Cardiac muscle cell (in vitro differentiated cells and primary cell): Measurements from ENCODE around the gene SYT1. TPM values are rescaled to one million over a fixed set of nuclear protein-coding genes. Genes with fewer than 3 reads are reported as not detected.

Experiments used
- DNase-seq, 2 donors: peaks; one replicate each; pipeline versions ENCODE4 v3.0.0 to v3.0.0-alpha.2; 2010 to 2017; ENCODE audit warnings: low read depth in 1 of 2, low spot score in 1 of 2
- H3K27ac ChIP-seq: fragments of 200-600 bp; sonication (generic); 2 replicates; pipeline ENCODE4 v1.5.1; 2016
- H3K27me3 ChIP-seq: fragments of 200-600 bp; sonication (generic); 2 replicates; pipeline ENCODE4 v1.6.0; 2016; ENCODE audit warnings: control low read depth
- H3K36me3 ChIP-seq: fragments of 200-600 bp; sonication (generic); 2 replicates; pipeline ENCODE4 v1.5.1; 2016; ENCODE audit warnings: control low read depth
- H3K4me1 ChIP-seq: fragments of 200-600 bp; sonication (generic); 2 replicates; pipeline ENCODE4 v1.8.1; 2017; ENCODE audit warnings: low read depth, mild to moderate bottlenecking, mixed run types
- H3K4me3 ChIP-seq: fragments of 200-600 bp; sonication (generic); 2 replicates; pipeline ENCODE4 v1.5.1; 2016; ENCODE audit warnings: mild to moderate bottlenecking
- H3K9me3 ChIP-seq: fragments of 200-600 bp; sonication (generic); 2 replicates; pipeline ENCODE4 v1.5.1; 2017; ENCODE audit warnings: low read depth, mild to moderate bottlenecking, control low read depth
- polyA plus RNA-seq: library from polyadenylated mRNA; unstranded; fragments of >200 nt; fragmentation: Nextera tagmentation; extraction: Ambion mirVana; gene quantifications from 2 replicates; pipeline ENCODE4 v1.2.1, GENCODE V29; 2016
- total RNA-seq: library from RNA; depleted of rRNA; stranded (reverse); fragments of >200 nt; gene quantifications from 2 replicates; pipeline ENCODE4 v1.2.3, GENCODE V29; 2016
- TF ChIP-seq, protein P1 (sequence below): IDR thresholded peaks from 2 replicates; pipeline ENCODE4 v1.5.1; 2012; ENCODE audit warnings: low read depth, mild to moderate bottlenecking, low read length

Gene SYT1
- total and polyA plus RNA-seq, 2 experiments from 2014 or later = 0.50 to 0.66 TPM

DNA sequence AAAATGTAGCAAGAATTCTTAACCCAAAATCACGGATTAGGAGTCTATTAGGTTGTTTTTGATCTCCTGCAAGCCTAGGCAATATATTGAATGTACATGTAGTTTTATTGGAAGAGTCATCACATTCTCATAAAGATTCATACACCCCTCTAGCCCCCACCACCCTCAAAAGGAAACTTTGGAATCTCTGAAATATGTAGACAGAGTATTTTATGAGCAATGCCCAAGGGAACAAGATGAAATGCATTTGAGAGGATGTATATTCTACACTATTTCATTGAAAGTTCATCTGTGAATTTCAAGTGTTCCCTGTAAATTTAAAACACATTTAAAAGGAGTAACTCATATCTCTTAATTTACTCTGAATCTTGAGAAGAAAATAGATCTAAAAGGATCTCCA lies 103.7 kb downstream of the SYT1 start:
- Histone ChIP-seq H3K27ac (no peak overlapping the region), H3K4me3 (no peak overlapping the region), H3K4me1 (no peaks in the 10 kb centered on the region), H3K27me3 (no peaks in the 10 kb centered on the region), H3K9me3 (no peaks in the 10 kb centered on the region), H3K36me3 (no peaks in the 10 kb centered on the region)
- DNase-seq = no peak
- TF ChIP-seq, protein P1, sequence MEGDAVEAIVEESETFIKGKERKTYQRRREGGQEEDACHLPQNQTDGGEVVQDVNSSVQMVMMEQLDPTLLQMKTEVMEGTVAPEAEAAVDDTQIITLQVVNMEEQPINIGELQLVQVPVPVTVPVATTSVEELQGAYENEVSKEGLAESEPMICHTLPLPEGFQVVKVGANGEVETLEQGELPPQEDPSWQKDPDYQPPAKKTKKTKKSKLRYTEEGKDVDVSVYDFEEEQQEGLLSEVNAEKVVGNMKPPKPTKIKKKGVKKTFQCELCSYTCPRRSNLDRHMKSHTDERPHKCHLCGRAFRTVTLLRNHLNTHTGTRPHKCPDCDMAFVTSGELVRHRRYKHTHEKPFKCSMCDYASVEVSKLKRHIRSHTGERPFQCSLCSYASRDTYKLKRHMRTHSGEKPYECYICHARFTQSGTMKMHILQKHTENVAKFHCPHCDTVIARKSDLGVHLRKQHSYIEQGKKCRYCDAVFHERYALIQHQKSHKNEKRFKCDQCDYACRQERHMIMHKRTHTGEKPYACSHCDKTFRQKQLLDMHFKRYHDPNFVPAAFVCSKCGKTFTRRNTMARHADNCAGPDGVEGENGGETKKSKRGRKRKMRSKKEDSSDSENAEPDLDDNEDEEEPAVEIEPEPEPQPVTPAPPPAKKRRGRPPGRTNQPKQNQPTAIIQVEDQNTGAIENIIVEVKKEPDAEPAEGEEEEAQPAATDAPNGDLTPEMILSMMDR = no peak

DNA sequence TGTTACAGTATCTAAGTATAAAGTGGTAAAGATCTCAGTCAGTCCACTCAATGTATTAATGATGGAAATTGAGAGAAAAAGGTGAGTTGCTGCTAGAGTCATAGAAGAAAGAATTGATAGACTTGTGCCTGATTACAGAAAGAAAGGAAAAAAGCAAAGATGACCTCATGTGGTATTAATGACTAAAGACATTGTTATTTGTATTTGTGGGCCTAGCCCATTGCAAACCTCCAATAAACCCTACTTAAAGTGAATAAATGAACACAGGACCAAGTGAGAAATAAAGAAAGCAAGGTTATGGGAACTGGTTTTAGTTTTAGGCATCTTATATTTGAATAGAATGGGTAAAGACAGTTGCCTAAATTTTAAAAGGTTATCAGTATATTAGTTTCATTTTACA lies 105.5 kb downstream of the SYT1 start:
- TF ChIP-seq, protein P1 = no peak
- H3K36me3 ChIP-seq = no peaks in the 10 kb centered on the region
- DNase-seq = no peak

DNA sequence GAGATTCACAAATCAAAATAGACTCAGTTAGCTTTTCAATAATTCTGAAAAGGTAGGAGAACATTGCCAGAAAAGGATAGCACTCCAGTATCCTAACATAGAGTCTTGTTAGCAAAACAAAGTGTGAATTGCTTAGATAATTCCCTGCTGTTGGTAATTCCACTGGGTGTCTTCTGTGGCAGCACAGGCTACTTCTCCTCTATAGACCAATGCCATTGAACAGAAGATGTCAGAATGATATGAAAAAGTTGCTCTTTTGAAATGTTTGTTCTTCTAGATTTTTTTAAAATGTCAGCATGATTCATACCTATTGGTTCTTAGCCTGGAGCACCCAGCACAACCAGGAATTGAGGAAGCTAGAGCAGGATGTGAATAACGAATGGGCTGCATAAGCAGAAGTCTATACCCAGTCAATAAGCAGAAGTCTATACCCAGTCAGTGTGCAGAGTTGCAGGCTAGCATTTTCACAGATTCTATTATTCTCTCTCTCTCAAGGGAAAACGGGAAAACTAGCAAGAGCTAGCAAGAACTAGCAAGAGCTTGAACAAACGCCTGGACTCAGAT lies 112.8 kb downstream of the SYT1 start:
- TF ChIP-seq, protein P1 = no peak
- no peaks in the 10 kb centered on the region for H3K36me3 ChIP-seq
- no peaks in the 10 kb centered on the region for H3K9me3 ChIP-seq
- no peaks in the 10 kb centered on the region for H3K4me1 ChIP-seq
- no peak for DNase-seq
- no peak overlapping the region for H3K27ac ChIP-seq
- no peaks in the 10 kb centered on the region for H3K27me3 ChIP-seq
- H3K4me3 ChIP-seq = no peak overlapping the region

More for the DNA sequence above, 105.5 kb downstream of the SYT1 start:
- H3K27me3 ChIP-seq = no peaks in the 10 kb centered on the region
- H3K4me3 ChIP-seq = no peak overlapping the region
- no peak overlapping the region for H3K27ac ChIP-seq
- H3K4me1 ChIP-seq = no peaks in the 10 kb centered on the region
- no peaks in the 10 kb centered on the region for H3K9me3 ChIP-seq

DNA sequence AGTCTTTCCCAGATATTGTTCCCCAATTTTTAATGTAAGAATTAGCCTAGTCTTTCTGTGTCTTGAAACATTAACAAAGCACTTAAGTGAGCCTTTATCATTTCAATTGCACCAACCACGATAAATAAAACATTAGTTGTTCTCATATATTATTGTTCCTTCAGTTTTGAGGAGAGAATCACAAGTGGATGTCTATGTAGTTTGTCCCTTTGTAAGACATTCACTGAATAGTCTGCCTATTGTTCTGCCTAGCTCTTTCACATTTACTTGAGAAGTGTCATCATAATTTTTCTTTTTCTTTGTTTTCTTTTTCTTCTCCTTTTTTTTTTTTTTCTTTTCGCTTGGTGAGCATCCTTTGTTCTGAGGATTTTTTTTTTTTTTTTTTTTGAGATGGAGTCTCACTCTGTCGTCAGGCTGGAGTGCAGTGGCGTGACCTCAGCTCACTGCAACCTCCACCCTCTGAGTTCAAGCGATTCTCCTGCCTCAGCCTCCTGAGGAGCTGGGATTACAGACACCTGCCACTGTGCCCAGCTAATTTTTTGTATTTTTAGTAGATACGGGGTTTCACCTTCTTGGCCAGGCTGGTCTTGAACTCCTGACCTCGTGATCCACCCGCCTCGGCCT lies 129.7 kb downstream of the SYT1 start:
- Histone ChIP-seq H3K4me3 (no peak overlapping the region), H3K9me3 (no peaks in the 10 kb centered on the region), H3K4me1 (no peaks in the 10 kb centered on the region), H3K27ac (no peak overlapping the region), H3K27me3 (no peaks in the 10 kb centered on the region), H3K36me3 (no peaks in the 10 kb centered on the region)
- no peak for DNase-seq
- TF ChIP-seq, protein P1 = no peak

DNA sequence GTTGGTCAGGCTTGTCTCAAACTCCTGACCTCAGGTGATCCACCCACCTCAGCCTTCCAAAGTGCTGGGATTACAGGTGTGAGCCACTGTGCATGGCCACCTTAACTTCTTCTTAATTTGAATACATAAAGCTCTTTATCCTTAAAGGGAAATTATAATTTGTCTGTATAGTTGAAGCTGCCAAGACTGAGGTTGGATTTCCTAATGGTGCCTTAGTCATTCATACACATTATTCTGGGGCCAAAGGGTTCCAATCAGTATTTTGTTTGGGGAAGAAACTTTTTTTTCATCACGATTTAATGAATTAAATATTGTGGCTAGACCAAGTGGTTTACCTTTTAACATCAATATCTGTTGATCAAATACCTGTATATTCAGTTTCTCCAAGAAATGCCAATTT lies 135.9 kb downstream of the SYT1 start:
- no peak for DNase-seq
- H3K4me1 ChIP-seq = no peaks in the 10 kb centered on the region
- H3K27me3 ChIP-seq = no peaks in the 10 kb centered on the region
- no peak overlapping the region for H3K27ac ChIP-seq
- TF ChIP-seq, protein P1 = no peak
- H3K36me3 ChIP-seq = no peaks in the 10 kb centered on the region
- H3K4me3 ChIP-seq = no peak overlapping the region
- no peaks in the 10 kb centered on the region for H3K9me3 ChIP-seq
